ENCODE measurements around the gene WDFY2.

DNA sequence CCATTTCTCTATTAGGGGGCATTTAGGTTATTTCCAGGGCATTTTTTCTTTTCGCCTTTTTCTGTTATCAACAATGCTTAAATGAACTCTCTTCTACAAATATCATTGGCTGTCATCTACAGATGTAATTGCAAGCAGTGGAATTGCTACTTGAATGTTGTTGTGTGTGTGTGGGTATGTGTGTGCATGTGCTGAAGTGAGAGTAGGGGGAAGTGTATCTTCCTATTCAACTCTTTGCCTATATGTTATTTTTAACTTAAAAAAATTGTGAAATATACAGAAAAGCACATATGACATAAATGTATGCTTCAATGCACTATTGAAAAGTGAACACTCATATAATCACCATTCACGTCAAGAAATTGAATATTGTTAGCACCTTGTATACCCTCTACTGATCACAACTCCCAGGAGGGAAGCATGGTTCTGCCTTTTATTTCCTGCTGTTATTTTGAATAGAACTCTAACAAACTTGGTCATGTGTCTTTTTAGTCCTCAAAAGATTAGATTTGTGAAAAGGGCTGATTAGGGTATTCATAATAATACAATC is 24.7 kb downstream of the WDFY2 start:
- no peak for TF ChIP-seq EZH2 (IDR thresholded peaks at IDR 0.05; ENCODE audit: insufficient read depth, low read length)
- TF ChIP-seq, protein P1, sequence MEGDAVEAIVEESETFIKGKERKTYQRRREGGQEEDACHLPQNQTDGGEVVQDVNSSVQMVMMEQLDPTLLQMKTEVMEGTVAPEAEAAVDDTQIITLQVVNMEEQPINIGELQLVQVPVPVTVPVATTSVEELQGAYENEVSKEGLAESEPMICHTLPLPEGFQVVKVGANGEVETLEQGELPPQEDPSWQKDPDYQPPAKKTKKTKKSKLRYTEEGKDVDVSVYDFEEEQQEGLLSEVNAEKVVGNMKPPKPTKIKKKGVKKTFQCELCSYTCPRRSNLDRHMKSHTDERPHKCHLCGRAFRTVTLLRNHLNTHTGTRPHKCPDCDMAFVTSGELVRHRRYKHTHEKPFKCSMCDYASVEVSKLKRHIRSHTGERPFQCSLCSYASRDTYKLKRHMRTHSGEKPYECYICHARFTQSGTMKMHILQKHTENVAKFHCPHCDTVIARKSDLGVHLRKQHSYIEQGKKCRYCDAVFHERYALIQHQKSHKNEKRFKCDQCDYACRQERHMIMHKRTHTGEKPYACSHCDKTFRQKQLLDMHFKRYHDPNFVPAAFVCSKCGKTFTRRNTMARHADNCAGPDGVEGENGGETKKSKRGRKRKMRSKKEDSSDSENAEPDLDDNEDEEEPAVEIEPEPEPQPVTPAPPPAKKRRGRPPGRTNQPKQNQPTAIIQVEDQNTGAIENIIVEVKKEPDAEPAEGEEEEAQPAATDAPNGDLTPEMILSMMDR (IDR thresholded peaks at IDR 0.05; ENCODE audit: insufficient read depth, low read depth, low read length): no peak
